Endothelial cell of umbilical vein (primary cell): Measurements from ENCODE around the gene PGBD2. TPM values are rescaled to one million over a fixed set of nuclear protein-coding genes. Genes with fewer than 3 reads are reported as not detected.

Source experiments
- BruUV-seq: library from RNA; stranded (reverse); fragments of 400-500 nt; replicated peaks from 2 replicates; lab custom pipeline; 2021; lab: Mats Ljungman, UMichigan
- CTCF ChIA-PET: fragments of 300-600, 350-600 bp; sonication (Branson Sonifier 250); formaldehyde crosslinking; loops from one replicate; lab custom pipeline; 2021; ENCODE audit warnings: antibody characterized with exemption, inconsistent platforms; lab: Charles Lee
- POLR2A ChIA-PET: fragments of 300-600, 350-600 bp; sonication (Branson Sonifier 250); formaldehyde crosslinking; loops from one replicate; lab custom pipeline; 2021; ENCODE audit warnings: antibody characterized with exemption, inconsistent platforms; lab: Charles Lee
- DNase-seq: peaks from one replicate; pipeline ENCODE4 v3.0.0-alpha.2; 2011; ENCODE audit warnings: low read depth, low spot score
- FAIRE-seq: peaks from 2 replicates; lab custom pipeline; 2011; peaks lifted over from hg19 to GRCh38; lab: Jason Lieb, UNC
- H2AFZ ChIP-seq: 2 replicates; pipeline ENCODE4 v1.6.0; 2012; ENCODE audit warnings: low read depth, low read length, control low read depth, inconsistent platforms
- H3K27ac ChIP-seq: 2 replicates; pipeline ENCODE4 v1.5.1; 2011; ENCODE audit warnings: low read depth, mild to moderate bottlenecking, control low read depth, low read length, moderate library complexity; ENCODE audit not compliant: insufficient read depth
- H3K27me3 ChIP-seq, 2 experiments: 2 replicates each; pipeline versions ENCODE4 v1.6.0 to v1.6.1; 2011; ENCODE audit warnings: low read length in 2 of 2, mixed read lengths in 1 of 2; ENCODE audit not compliant: control insufficient read depth in 2 of 2, insufficient read depth in 2 of 2
- H3K36me3 ChIP-seq, 2 experiments: 2 replicates in 1 of 2; 3 replicates in 1 of 2; pipeline ENCODE4 v1.5.1; 2011; ENCODE audit warnings: low read length in 2 of 2, mild to moderate bottlenecking in 1 of 2, moderate library complexity in 1 of 2; ENCODE audit not compliant: control insufficient read depth in 2 of 2, insufficient read depth in 2 of 2; ENCODE audit errors: extremely low read depth in 1 of 2
- H3K4me1 ChIP-seq: 3 replicates; pipeline ENCODE4 v1.5.1; 2011; ENCODE audit warnings: mild to moderate bottlenecking, low read length; ENCODE audit not compliant: control insufficient read depth, insufficient read depth; ENCODE audit errors: extremely low read depth
- H3K4me2 ChIP-seq: 2 replicates; pipeline ENCODE4 v1.6.1; 2011; ENCODE audit warnings: low read length, control low read depth, mixed read lengths; ENCODE audit not compliant: insufficient read depth
- H3K4me3 ChIP-seq, 3 experiments: fragments of 200-600 bp in 1 of 3; sonication (generic), shearing (Covaris generic) in 1 of 3; replicated peaks in 1 of 3; 2 replicates each; pipeline ENCODE4 v1.5.1; 2011 to 2016; ENCODE audit warnings: control low read depth in 3 of 3, low read length in 3 of 3, mild to moderate bottlenecking in 2 of 3, inconsistent platforms in 1 of 3, low read depth in 1 of 3, moderate library complexity in 1 of 3; ENCODE audit not compliant: insufficient read depth in 1 of 3
- H3K79me2 ChIP-seq: 2 replicates; pipeline ENCODE4 v1.6.0; 2012; ENCODE audit warnings: low read length, inconsistent platforms; ENCODE audit not compliant: control insufficient read depth, insufficient read depth
- H3K9ac ChIP-seq: replicated peaks from 2 replicates; pipeline ENCODE3; 2011; ENCODE audit warnings: low read length, control low read depth; ENCODE audit not compliant: insufficient read depth; ENCODE audit errors: extremely low read depth
- H3K9me1 ChIP-seq: replicated peaks from 3 replicates; pipeline ENCODE4 v1.6.0; 2011; ENCODE audit warnings: mild to moderate bottlenecking, low read length; ENCODE audit not compliant: control insufficient read depth, insufficient read depth; ENCODE audit errors: extremely low read depth
- H3K9me3 ChIP-seq: replicated peaks from 2 replicates; pipeline ENCODE4 v1.5.1; 2012; ENCODE audit warnings: low read length, inconsistent platforms; ENCODE audit not compliant: control insufficient read depth, insufficient read depth
- H4K20me1 ChIP-seq: replicated peaks from 2 replicates; pipeline ENCODE3; 2011; ENCODE audit warnings: mild to moderate bottlenecking, low read length; ENCODE audit not compliant: control insufficient read depth, insufficient read depth; ENCODE audit errors: extremely low read depth
- EZH2 ChIP-seq: IDR thresholded peaks from 2 replicates; pipeline ENCODE4 v1.6.1; 2012; ENCODE audit warnings: borderline replicate concordance, low read depth, mild to moderate bottlenecking, moderate library complexity, low read length, inconsistent platforms; ENCODE audit not compliant: severe bottlenecking
- FOS ChIP-seq: IDR thresholded peaks from 2 replicates; pipeline ENCODE4 v1.6.1; 2011; ENCODE audit warnings: mild to moderate bottlenecking, low read length, moderate library complexity, borderline replicate concordance; ENCODE audit not compliant: insufficient read depth
- GATA2 ChIP-seq: IDR thresholded peaks from 2 replicates; pipeline ENCODE4 v1.7.0; 2011; ENCODE audit warnings: low read depth, mild to moderate bottlenecking, moderate library complexity, mixed read lengths, low read length; ENCODE audit not compliant: insufficient read length, insufficient read depth
- JUN ChIP-seq: IDR thresholded peaks from 2 replicates; pipeline ENCODE4 v1.6.1; 2011; ENCODE audit warnings: borderline replicate concordance, low read depth; ENCODE audit not compliant: insufficient read length, insufficient read depth
- MYC ChIP-seq: IDR thresholded peaks from one replicate; pipeline ENCODE4 v1.6.1; 2011; ENCODE audit warnings: mild to moderate bottlenecking, low read depth, low read length
- POLR2A ChIP-seq: IDR thresholded peaks from 2 replicates; pipeline ENCODE4 v1.6.1; 2012; ENCODE audit warnings: low read depth, mild to moderate bottlenecking, control low read depth, low read length
- POLR2AphosphoS5 ChIP-seq: IDR thresholded peaks from 2 replicates; pipeline ENCODE4 v1.6.1; 2012; ENCODE audit warnings: low read depth, mild to moderate bottlenecking, control low read depth, low read length, moderate library complexity; ENCODE audit not compliant: insufficient read depth
- dilution Hi-C: fragments of 300-500 bp; cut with MboI; formaldehyde crosslinking; loops from one replicate; pipeline ENCODE4 v1.15.0; 2019; ENCODE audit warnings: low sequenced_read_pairs; ENCODE audit not compliant: extremely low pct_ligation_motif_present
- intact Hi-C: fragments of 100-400 bp; cut with micrococcal nuclease; formaldehyde crosslinking; loops from one replicate; pipeline ENCODE4 v1.10.0; 2022
- polyA plus RNA-seq, 4 experiments: library from polyadenylated mRNA; depleted of rRNA in 3 of 4; stranded (reverse) in 3 of 4; unstranded in 1 of 4; fragments of >200 nt; gene quantifications; 2 replicates each; pipeline versions ENCODE4 v1.2.1 to v1.2.3, GENCODE V29; 2011 to 2012; ENCODE audit warnings: missing spikeins in 1 of 4
- total RNA-seq: library from RNA; stranded (reverse); gene quantifications from 2 replicates; pipeline ENCODE4 v1.2.3, GENCODE V29; 2021
- TF ChIP-seq, protein P1 (sequence below): IDR thresholded peaks from 2 replicates; pipeline ENCODE4 v1.6.1; 2011; ENCODE audit not compliant: insufficient read depth, insufficient read length
- TF ChIP-seq, protein P2 (sequence below), 2 donors: IDR thresholded peaks; 1 replicate in 1 of 2; 2 replicates in 1 of 2; pipeline ENCODE4 v1.5.1; 2011; ENCODE audit warnings: low read length in 2 of 2, mild to moderate bottlenecking in 2 of 2, moderate library complexity in 2 of 2, control low read depth in 1 of 2, inconsistent platforms in 1 of 2, low read depth in 1 of 2; ENCODE audit not compliant: insufficient read depth in 1 of 2; ENCODE audit errors: extremely low read depth in 1 of 2

Gene PGBD2
- total and polyA plus RNA-seq, 2 donors (not counting 3 experiments of a cell fraction or from before 2014, with no cell fraction given) = 5.2 to 6.1 TPM

DNA sequence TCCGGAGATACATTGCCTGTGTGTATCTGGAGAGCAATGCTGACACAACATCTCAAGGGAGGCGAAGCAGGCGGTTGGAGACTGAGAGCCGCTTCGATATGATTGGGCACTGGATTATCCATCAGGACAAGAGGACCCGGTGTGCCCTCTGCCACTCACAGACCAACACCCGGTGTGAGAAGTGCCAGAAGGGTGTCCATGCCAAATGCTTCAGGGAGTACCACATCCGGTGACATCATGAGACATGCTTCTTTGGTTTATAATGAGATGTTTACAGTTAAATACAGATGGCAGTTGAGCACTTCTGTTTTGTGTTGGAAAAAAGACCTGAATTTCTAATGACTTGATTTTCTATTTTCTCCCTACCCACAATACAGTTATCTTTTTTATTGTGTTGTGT is 12.1 kb downstream of the PGBD2 start:
- POLR2A ChIA-PET = no interaction called here
- H3K36me3 ChIP-seq = peaks cover 0 to 17% of the 10 kb centered on the region in 2 experiments
- no peak for TF ChIP-seq JUN
- TF ChIP-seq MYC = no peak
- TF ChIP-seq EZH2 = no peak
- TF ChIP-seq, protein P1, sequence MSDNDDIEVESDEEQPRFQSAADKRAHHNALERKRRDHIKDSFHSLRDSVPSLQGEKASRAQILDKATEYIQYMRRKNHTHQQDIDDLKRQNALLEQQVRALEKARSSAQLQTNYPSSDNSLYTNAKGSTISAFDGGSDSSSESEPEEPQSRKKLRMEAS = no peak
- no peak for TF ChIP-seq POLR2AphosphoS5
- no peak for TF ChIP-seq POLR2A
- TF ChIP-seq FOS = no peak
- TF ChIP-seq, protein P2, sequence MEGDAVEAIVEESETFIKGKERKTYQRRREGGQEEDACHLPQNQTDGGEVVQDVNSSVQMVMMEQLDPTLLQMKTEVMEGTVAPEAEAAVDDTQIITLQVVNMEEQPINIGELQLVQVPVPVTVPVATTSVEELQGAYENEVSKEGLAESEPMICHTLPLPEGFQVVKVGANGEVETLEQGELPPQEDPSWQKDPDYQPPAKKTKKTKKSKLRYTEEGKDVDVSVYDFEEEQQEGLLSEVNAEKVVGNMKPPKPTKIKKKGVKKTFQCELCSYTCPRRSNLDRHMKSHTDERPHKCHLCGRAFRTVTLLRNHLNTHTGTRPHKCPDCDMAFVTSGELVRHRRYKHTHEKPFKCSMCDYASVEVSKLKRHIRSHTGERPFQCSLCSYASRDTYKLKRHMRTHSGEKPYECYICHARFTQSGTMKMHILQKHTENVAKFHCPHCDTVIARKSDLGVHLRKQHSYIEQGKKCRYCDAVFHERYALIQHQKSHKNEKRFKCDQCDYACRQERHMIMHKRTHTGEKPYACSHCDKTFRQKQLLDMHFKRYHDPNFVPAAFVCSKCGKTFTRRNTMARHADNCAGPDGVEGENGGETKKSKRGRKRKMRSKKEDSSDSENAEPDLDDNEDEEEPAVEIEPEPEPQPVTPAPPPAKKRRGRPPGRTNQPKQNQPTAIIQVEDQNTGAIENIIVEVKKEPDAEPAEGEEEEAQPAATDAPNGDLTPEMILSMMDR (IDR thresholded peaks at IDR 0.05; ENCODE audit: extremely low read depth in 1 of 2, insufficient read depth in 1 of 2, low read depth in 1 of 2, low read length in 2 of 2) = no peak
- no peak for TF ChIP-seq GATA2
- H3K79me2 ChIP-seq = no peaks in the 10 kb centered on the region
- H3K4me2 ChIP-seq = no peak overlapping the region
- CTCF ChIA-PET = no interaction called here
- H3K27me3 ChIP-seq = no peaks in the 10 kb centered on the region
- no TSS peak for BruUV-seq
- dilution Hi-C loops = no loop called here
- H3K4me1 ChIP-seq = no peaks in the 10 kb centered on the region
- no peaks in the 10 kb centered on the region for H3K9me1 ChIP-seq
- no peak overlapping the region for H3K27ac ChIP-seq
- H3K9me3 ChIP-seq = no peaks in the 10 kb centered on the region
- no peak for FAIRE-seq
- H4K20me1 ChIP-seq = no peaks in the 10 kb centered on the region
- no peak for DNase-seq
- H3K9ac ChIP-seq = no peak overlapping the region
- no peak overlapping the region for H3K4me3 ChIP-seq
- H2AFZ ChIP-seq = no peak overlapping the region
- intact Hi-C loops = no loop called here
